HG02885 (cell line): ENCODE results near the gene OR2A12.
A peak's percentile ranks its signal among the peaks of the same experiment; 100 is the strongest.
"Not testable (repeated sequence)": the region's sequence is repeated elsewhere in the genome, so short reads cannot be mapped to it uniquely, and the experiment has no call there.

Experiments
- ATAC-seq: cut with Tn5 transposase; IDR thresholded peaks from one replicate; pipeline ENCODE4 v1.9.1; 2021; ENCODE audit warnings: mild to moderate bottlenecking; ENCODE audit not compliant: unreplicated experiment, poor library complexity

OR2A12 gene

GRCh38 chr7:144113651-144114050 lies 27.6 kb downstream of the OR2A12 start:
- no peak for ATAC-seq

- ATAC-seq: no peak
Measured at GRCh38 chr7:144118341-144118740, 32.3 kb downstream of the OR2A12 start.

- no peak for ATAC-seq
Measured at GRCh38 chr7:144122876-144123275, 36.8 kb downstream of the OR2A12 start, which contains the start of gene OR2A14. TSS of gene OR2A14 (plus strand) at chr7:144123176. CDS start at chr7:144129113, 5,937 bp downstream.

- peak; percentile 100 for ATAC-seq
Measured at GRCh38 chr7:144127714-144128334, 41.7 kb downstream of the OR2A12 start.

GRCh38 chr7:144129601-144130000 lies 43.5 kb downstream of the OR2A12 start:
- ATAC-seq: not testable (repeated sequence)

GRCh38 chr7:144130730-144131129 lies 44.7 kb downstream of the OR2A12 start:
- ATAC-seq: no peak

- no peak for ATAC-seq
Measured at GRCh38 chr7:144132262-144132661, 46.2 kb downstream of the OR2A12 start.

- ATAC-seq: no peak
Measured at GRCh38 chr7:144133307-144133706, 47.2 kb downstream of the OR2A12 start.

- ATAC-seq: no peak
Measured at GRCh38 chr7:144134116-144134515, 48.0 kb downstream of the OR2A12 start.

GRCh38 chr7:144137501-144137900 lies 51.4 kb downstream of the OR2A12 start:
- no peak for ATAC-seq

- ATAC-seq: no peak
Measured at GRCh38 chr7:144142187-144142586, 56.1 kb downstream of the OR2A12 start.

- ATAC-seq: no peak
Measured at GRCh38 chr7:144144426-144144825, 58.3 kb downstream of the OR2A12 start.

- no peak for ATAC-seq
Measured at GRCh38 chr7:144148224-144148827, 62.2 kb downstream of the OR2A12 start.
